Esophagus (tissue), 2 donors: Measurements from ENCODE around the gene PECR. TPM values are rescaled to one million over a fixed set of nuclear protein-coding genes. Genes with fewer than 3 reads are reported as not detected.
A peak's percentile ranks its signal among the peaks of the same experiment; 100 is the strongest.
"Not testable (repeated sequence)": the region's sequence is repeated elsewhere in the genome, so short reads cannot be mapped to it uniquely, and the experiment has no call there.

Source experiments
- H3K27ac ChIP-seq, 2 donors: one replicate each; pipeline ENCODE4 v1.5.1; 2013; ENCODE audit warnings: low read depth in 2 of 2, mild to moderate bottlenecking in 2 of 2, inconsistent platforms in 1 of 2, low read length in 1 of 2, moderate library complexity in 1 of 2
- H3K27me3 ChIP-seq, 2 donors: one replicate each; pipeline ENCODE4 v1.6.1; 2013; ENCODE audit warnings: low read length in 2 of 2, control low read depth in 1 of 2, mild to moderate bottlenecking in 1 of 2; ENCODE audit not compliant: insufficient read depth in 2 of 2, control insufficient read depth in 1 of 2
- H3K36me3 ChIP-seq, 2 donors: one replicate each; pipeline ENCODE4 v1.6.1; 2013; ENCODE audit warnings: low read length in 1 of 2; ENCODE audit not compliant: control insufficient read depth in 2 of 2, insufficient read depth in 2 of 2
- H3K4me1 ChIP-seq, 2 donors: one replicate each; pipeline ENCODE4 v1.6.1; 2013; ENCODE audit warnings: low read length in 1 of 2; ENCODE audit not compliant: control insufficient read depth in 2 of 2, insufficient read depth in 2 of 2
- H3K4me3 ChIP-seq, 2 donors: one replicate each; pipeline ENCODE4 v1.5.1; 2013; ENCODE audit warnings: low read length in 2 of 2, mild to moderate bottlenecking in 2 of 2, low read depth in 1 of 2, moderate library complexity in 1 of 2
- H3K9me3 ChIP-seq, 2 donors: one replicate each; pipeline ENCODE4 v1.6.1; 2013; ENCODE audit warnings: mild to moderate bottlenecking in 2 of 2, low read depth in 1 of 2, low read length in 1 of 2, moderate library complexity in 1 of 2; ENCODE audit not compliant: control insufficient read depth in 2 of 2, insufficient read depth in 1 of 2
- WGBS, 2 donors: extraction: QIAGEN DNeasy Blood & Tissue Kit; methylation state at CpG; one replicate each; pipeline ENCODE4 v1.1.7; 2013; 5-methylcytosine and 5-hydroxymethylcytosine counted together
- polyA plus RNA-seq, 2 donors: library from polyadenylated mRNA; stranded (reverse); fragments of 200-250 nt; gene quantifications; one replicate each; pipeline ENCODE4 v1.2.3, GENCODE V29; 2013
- donor health status: healthy with polysubstance abuse.
- donor health status: Bipolar disorder and iron deficiency.

Gene PECR
- polyA plus RNA-seq, 2 donors: 2.5 to 3.6 TPM

- Histone ChIP-seq H3K36me3 (no peaks in the 10 kb centered on the region), H3K27me3 (peaks cover 0 to 2% of the 10 kb centered on the region in 2 donors), H3K27ac (no peak overlapping the region), H3K4me3 (no peak overlapping the region), H3K9me3 (no peaks in the 10 kb centered on the region), H3K4me1 (no peaks in the 10 kb centered on the region)
- 92 to 97% methylated on average over 1 of the region's 1 CpG for WGBS, 2 donors
Observed at GRCh38 chr2:216090369-216090786, 8.8 kb upstream of the PECR start.

DNA sequence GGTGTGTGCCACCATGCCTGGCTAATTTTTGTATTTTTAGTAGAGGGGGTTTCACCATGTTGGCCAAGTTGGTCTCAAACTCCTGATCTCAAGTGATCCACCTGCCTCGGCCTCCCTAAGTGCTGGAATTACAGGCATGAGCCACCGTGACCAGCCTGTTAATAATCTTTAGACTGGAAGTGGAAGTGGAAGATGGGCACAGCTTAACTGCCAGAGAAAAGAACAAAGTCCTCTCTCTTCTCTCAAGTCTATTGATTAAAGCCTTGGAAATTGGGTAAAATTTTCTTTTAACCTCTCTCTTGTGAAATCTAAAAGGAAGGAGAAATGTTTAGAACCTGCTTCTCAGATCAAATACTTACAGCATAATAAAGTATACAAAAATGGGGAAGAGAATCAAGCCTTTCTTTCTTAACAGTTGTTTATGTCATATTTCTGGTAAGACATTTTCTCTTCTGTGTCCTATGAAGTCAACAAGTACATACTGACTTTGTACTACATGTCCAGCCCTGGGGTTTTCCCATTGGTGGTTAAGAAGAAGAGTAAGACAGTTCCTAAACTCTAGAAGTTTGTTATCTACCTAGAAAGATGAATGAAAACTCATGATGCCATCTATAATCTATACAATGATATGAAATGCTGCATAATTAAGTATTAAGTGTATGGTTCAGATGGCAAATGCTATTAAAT, 4.7 kb upstream of the PECR start:
- Histone ChIP-seq H3K4me1 (peaks cover 0 to 2% of the 10 kb centered on the region in 2 donors), H3K4me3 (no peak overlapping the region), H3K9me3 (no peaks in the 10 kb centered on the region), H3K27ac (no peak overlapping the region), H3K36me3 (no peaks in the 10 kb centered on the region), H3K27me3 (peaks cover 0 to 2% of the 10 kb centered on the region in 2 donors)
- 78 to 95% methylated on average over 2 of the region's 2 CpGs for WGBS, 2 donors

DNA sequence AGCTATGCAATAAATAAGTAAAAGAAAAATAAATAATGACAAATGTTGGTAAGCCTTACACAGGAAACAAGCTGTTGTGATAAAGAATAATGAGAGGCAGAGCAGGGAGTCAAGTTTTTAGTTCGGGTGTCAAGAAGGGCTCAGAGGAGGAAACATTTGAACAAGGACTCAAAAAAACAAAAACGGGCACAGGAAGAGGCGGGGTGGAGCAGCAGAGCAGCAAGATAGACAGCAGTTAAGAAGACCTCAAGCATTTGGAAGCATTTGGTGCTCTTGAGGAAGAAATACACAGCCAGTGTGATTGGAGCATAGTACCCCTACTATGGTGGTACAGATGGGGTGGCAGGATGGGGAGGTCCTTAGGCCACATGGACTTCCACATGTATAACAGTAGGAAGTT, 2.9 kb upstream of the PECR start:
- H3K4me1 ChIP-seq: peaks cover 0 to 4% of the 10 kb centered on the region in 2 donors
- WGBS, 2 donors: 75 to 76% methylated on average over 3 of the region's 3 CpGs
- H3K27ac ChIP-seq: no peak overlapping the region
- peaks cover 0 to 2% of the 10 kb centered on the region in 2 donors for H3K27me3 ChIP-seq
- H3K9me3 ChIP-seq: no peaks in the 10 kb centered on the region
- H3K36me3 ChIP-seq: no peaks in the 10 kb centered on the region
- H3K4me3 ChIP-seq: no peak overlapping the region

GRCh38 chr2:216083464-216084281, 2.1 kb upstream of the PECR start:
- 90 to 92% methylated on average over 11 of the region's 11 CpGs for WGBS, 2 donors
- no peaks in the 10 kb centered on the region for H3K9me3 ChIP-seq
- H3K27ac ChIP-seq: no peak overlapping the region
- peaks cover 0 to 2% of the 10 kb centered on the region in 2 donors for H3K27me3 ChIP-seq
- H3K4me3 ChIP-seq: no peak overlapping the region
- H3K4me1 ChIP-seq: peaks cover 0 to 4% of the 10 kb centered on the region in 2 donors
- H3K36me3 ChIP-seq: no peaks in the 10 kb centered on the region

GRCh38 chr2:216082805-216083204, 1.2 kb upstream of the PECR start:
- no peaks in the 10 kb centered on the region for H3K36me3 ChIP-seq
- H3K9me3 ChIP-seq: no peaks in the 10 kb centered on the region
- no peak overlapping the region for H3K4me3 ChIP-seq
- no peak overlapping the region for H3K27ac ChIP-seq
- H3K27me3 ChIP-seq: peaks cover 0 to 2% of the 10 kb centered on the region in 2 donors
- peaks cover 0 to 4% of the 10 kb centered on the region in 2 donors for H3K4me1 ChIP-seq
- WGBS, 2 donors: 78 to 85% methylated on average over 3 of the region's 3 CpGs

DNA sequence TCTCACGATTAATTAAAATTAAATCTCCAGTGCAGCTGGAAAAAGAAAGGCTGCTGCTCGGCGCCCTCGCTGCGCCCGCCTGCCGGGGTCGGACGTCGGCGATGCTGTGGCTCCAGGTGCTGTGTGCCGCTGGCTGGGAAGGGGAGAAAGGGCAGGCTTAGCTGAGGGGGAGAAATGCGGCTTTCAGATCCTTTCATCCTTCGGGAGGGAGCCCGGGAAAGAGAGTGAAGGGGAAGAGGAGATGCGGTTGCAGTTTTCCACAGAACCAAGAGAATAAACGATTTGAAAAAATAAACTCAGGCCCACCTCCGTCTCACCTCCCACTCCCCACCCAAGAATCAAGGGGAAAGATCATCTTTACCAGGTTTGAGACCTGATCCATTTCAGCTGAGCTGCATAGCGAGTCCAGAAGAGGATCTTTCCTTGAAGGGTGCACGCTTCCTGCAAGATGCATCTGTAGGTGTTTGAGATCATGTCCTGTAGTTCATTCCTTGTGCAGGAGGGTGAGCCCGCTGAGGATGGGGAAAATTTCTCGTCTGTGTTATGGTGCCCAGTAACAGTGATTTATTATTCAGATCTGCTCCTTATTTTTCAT, 605 bp upstream of the PECR start:
- Histone ChIP-seq H3K4me1 (peaks cover 0 to 4% of the 10 kb centered on the region in 2 donors), H3K4me3 (peak overlapping the region; percentile 69 to 81), H3K27me3 (no peaks in the 10 kb centered on the region), H3K9me3 (no peaks in the 10 kb centered on the region), H3K27ac (no peak overlapping the region), H3K36me3 (no peaks in the 10 kb centered on the region)
- 11 to 14% methylated on average over 22 of the region's 22 CpGs for WGBS, 2 donors

DNA sequence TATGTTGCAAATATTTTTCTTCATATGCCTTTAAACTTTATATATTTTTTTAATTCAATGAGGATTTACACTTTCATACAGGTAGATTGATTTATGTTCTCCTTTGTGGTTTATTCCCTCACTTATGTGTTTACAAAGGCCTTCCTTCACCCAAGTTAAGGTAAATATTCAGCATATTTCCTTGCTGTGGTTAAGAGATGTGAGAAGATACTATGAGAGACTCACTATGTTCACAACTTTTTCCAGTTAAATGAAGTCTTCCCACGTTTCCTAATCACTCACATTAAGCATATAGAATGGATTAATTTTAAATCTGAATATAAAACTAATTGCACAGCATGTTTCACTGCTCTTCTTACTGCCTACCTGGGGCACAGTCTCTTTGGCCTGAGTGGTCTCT, 597 bp downstream of the PECR start:
- no peaks in the 10 kb centered on the region for H3K9me3 ChIP-seq
- peak overlapping the region; percentile 69 to 81 for H3K4me3 ChIP-seq
- no peaks in the 10 kb centered on the region for H3K36me3 ChIP-seq
- H3K27me3 ChIP-seq: no peaks in the 10 kb centered on the region
- no peak overlapping the region for H3K27ac ChIP-seq
- peaks cover 0 to 4% of the 10 kb centered on the region in 2 donors for H3K4me1 ChIP-seq
- WGBS, 2 donors: 14 to 23% methylated on average over 1 of the region's 1 CpG

- H3K9me3 ChIP-seq, H3K4me1 ChIP-seq, H3K36me3 ChIP-seq, H3K27me3 ChIP-seq, H3K27ac ChIP-seq, H3K4me3 ChIP-seq: not testable (repeated sequence)
- 97 to 98% methylated on average over 10 of the region's 10 CpGs for WGBS, 2 donors
Observed at GRCh38 chr2:216080048-216080447, 1.6 kb downstream of the PECR start.

DNA sequence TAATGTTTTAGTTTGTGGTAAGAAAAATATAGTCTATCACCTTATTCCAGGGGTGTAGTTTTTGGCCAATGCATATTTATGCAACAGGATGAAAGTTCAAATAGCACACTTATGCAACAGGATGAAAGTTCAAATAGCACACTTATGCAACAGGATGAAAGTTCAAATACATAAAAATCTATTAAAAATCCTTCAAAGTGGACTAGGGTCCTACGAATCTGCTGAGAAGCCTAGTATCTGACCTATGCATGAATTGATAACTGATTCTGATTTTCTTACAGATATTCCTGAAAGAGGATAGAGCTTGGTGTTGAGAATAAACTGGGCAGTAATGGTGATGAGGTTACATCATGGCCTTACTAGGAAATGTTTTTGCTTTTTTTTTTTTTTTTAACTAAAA, 2.8 kb downstream of the PECR start:
- Histone ChIP-seq H3K27me3 (no peaks in the 10 kb centered on the region), H3K27ac (no peak overlapping the region), H3K4me1 (peaks cover 0 to 4% of the 10 kb centered on the region in 2 donors), H3K9me3 (no peaks in the 10 kb centered on the region), H3K36me3 (no peaks in the 10 kb centered on the region), H3K4me3 (no peak overlapping the region)
- WGBS, 2 donors: 59 to 85% methylated on average over 1 of the region's 1 CpG
